Amniotic stem cell (primary cell): ENCODE data around the gene HNRNPH2.

Experiments used
- DNase-seq: peaks from one replicate; lab custom pipeline; 2025; lab: John Stamatoyannopoulos, UW

The HNRNPH2 gene

DNA sequence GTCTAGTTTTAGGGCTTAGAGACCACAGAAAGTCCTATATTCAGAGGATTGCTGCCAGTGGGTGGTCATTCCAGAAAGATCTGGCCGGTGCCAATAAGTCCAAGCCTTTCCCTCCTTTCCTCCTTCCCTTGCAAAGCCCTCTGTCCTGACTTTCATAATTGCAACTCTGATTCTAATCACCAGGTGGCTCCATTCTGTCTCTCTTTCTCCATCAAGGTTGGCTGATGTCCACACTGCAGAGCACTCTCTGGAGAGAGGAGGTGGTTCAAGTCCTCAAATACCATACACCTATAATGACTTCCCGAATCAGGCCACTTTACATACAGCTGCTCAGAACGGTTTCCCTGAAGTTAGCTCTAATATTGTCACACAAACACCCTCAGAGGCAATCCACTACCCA lies 54.9 kb downstream of the HNRNPH2 start:
- DNase-seq = no peak
